ENCODE results near the gene C2CD2. TPM values are rescaled to one million over a fixed set of nuclear protein-coding genes. Genes with fewer than 3 reads are reported as not detected.

The C2CD2 gene
- total and polyA plus RNA-seq, 2 donors (not counting 1 experiment from before 2014, with no cell fraction given) = 6.8 to 11.9 TPM

GRCh38 chr21:41993744-41994143 lies 39.9 kb upstream of the C2CD2 start:
- intact Hi-C loops (cut with micrococcal nuclease) = no loop called here
- H3K27me3 Mint-ChIP-seq = no peaks in the 10 kb centered on the region
- DNase-seq (no peak), ATAC-seq (ENCODE audit: low read depth) (no peak)
- TF ChIP-seq EZH2 (IDR thresholded peaks at IDR 0.05; ENCODE audit: borderline replicate concordance, insufficient read depth, low read depth, low read length, poor library complexity, severe bottlenecking) = no peak
- TF ChIP-seq, protein P1, sequence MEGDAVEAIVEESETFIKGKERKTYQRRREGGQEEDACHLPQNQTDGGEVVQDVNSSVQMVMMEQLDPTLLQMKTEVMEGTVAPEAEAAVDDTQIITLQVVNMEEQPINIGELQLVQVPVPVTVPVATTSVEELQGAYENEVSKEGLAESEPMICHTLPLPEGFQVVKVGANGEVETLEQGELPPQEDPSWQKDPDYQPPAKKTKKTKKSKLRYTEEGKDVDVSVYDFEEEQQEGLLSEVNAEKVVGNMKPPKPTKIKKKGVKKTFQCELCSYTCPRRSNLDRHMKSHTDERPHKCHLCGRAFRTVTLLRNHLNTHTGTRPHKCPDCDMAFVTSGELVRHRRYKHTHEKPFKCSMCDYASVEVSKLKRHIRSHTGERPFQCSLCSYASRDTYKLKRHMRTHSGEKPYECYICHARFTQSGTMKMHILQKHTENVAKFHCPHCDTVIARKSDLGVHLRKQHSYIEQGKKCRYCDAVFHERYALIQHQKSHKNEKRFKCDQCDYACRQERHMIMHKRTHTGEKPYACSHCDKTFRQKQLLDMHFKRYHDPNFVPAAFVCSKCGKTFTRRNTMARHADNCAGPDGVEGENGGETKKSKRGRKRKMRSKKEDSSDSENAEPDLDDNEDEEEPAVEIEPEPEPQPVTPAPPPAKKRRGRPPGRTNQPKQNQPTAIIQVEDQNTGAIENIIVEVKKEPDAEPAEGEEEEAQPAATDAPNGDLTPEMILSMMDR (IDR thresholded peaks at IDR 0.05) = no peak
- ChIA-PET POLR2A (interaction anchor here (0.6 kb wide), 1 partner anchor 13 kb away, joined by 6 read pairs; no protein-coding TSS in a partner anchor), CTCF (interaction anchor here (1.5 kb wide), 1 partner anchor 114 kb away, joined by 4 read pairs; no protein-coding TSS in a partner anchor)
- 80% methylated on average over 2 of the region's 6 CpGs for WGBS (ENCODE audit: insufficient coverage)
- H3K27ac Mint-ChIP-seq = no peak overlapping the region
- H3K4me1 ChIP-seq (ENCODE audit: control insufficient read depth in 2 of 2, insufficient read depth in 2 of 2, low read length in 2 of 2) = no peaks in the 10 kb centered on the region
- H3K4me1 Mint-ChIP-seq = no peaks in the 10 kb centered on the region
- H4K20me1 ChIP-seq (ENCODE audit: control insufficient read depth, insufficient read depth, low read length, poor library complexity, severe bottlenecking) = peaks cover 8% of the 10 kb centered on the region
- no peaks in the 10 kb centered on the region for H3K27me3 ChIP-seq (replicated peaks in 1 of 4; ENCODE audit: control extremely low read depth in 1 of 4, control insufficient read depth in 3 of 4, insufficient read depth in 4 of 4, low read length in 3 of 4)
- no peak overlapping the region for H3K4me3 Mint-ChIP-seq
- H2AFZ ChIP-seq (ENCODE audit: insufficient read depth, low read depth, low read length, poor library complexity, severe bottlenecking) = no peak overlapping the region
- H3K27ac ChIP-seq (ENCODE audit: low read length in 2 of 2) = no peak overlapping the region
- H3K79me2 ChIP-seq (ENCODE audit: control insufficient read depth, insufficient read depth, low read length) = peaks cover 9% of the 10 kb centered on the region
- peaks cover 0 to 36% of the 10 kb centered on the region in 2 experiments for H3K36me3 ChIP-seq (replicated peaks in 1 of 2; ENCODE audit: control extremely low read depth in 1 of 2, control insufficient read depth in 1 of 2, extremely low read depth in 1 of 2, insufficient read depth in 2 of 2, low read length in 1 of 2)
- H3K9ac ChIP-seq (ENCODE audit: low read length) = no peak overlapping the region
- H3K4me2 ChIP-seq (replicated peaks; ENCODE audit: low read depth, low read length, poor library complexity, severe bottlenecking) = no peak overlapping the region
- H3K9me3 ChIP-seq (ENCODE audit: control extremely low read depth in 1 of 3, control insufficient read depth in 2 of 3, insufficient read depth in 1 of 3, low read length in 2 of 3) = peaks cover 0 to 10% (median 8%) of the 10 kb centered on the region in 3 donors
- H3K9me3 Mint-ChIP-seq (ENCODE audit: insufficient read depth) = no peaks in the 10 kb centered on the region
- no peak overlapping the region for H3K4me3 ChIP-seq (ENCODE audit: control extremely low read depth in 1 of 5, extremely low read depth in 1 of 5, insufficient read depth in 1 of 5, low read depth in 2 of 5, low read length in 4 of 5)

- H3K27ac ChIP-seq (ENCODE audit: low read length in 2 of 2) = no peak overlapping the region
- POLR2A ChIA-PET = no interaction called here
- intact Hi-C loops (cut with micrococcal nuclease) = no loop called here
- H3K36me3 ChIP-seq (replicated peaks in 1 of 2; ENCODE audit: control extremely low read depth in 1 of 2, control insufficient read depth in 1 of 2, extremely low read depth in 1 of 2, insufficient read depth in 2 of 2, low read length in 1 of 2) = peaks cover 0 to 34% of the 10 kb centered on the region in 2 experiments
- CTCF ChIA-PET = no interaction called here
- DNase-seq (no peak), ATAC-seq (ENCODE audit: low read depth) (no peak)
- H3K9ac ChIP-seq (ENCODE audit: low read length) = no peak overlapping the region
- H3K9me3 ChIP-seq (ENCODE audit: control extremely low read depth in 1 of 3, control insufficient read depth in 2 of 3, insufficient read depth in 1 of 3, low read length in 2 of 3) = peaks cover 0 to 10% (median 8%) of the 10 kb centered on the region in 3 donors
- no peak overlapping the region for H3K4me3 Mint-ChIP-seq
- no peak overlapping the region for H3K4me2 ChIP-seq (replicated peaks; ENCODE audit: low read depth, low read length, poor library complexity, severe bottlenecking)
- H3K4me3 ChIP-seq (ENCODE audit: control extremely low read depth in 1 of 5, extremely low read depth in 1 of 5, insufficient read depth in 1 of 5, low read depth in 2 of 5, low read length in 4 of 5) = no peak overlapping the region
- TF ChIP-seq EZH2 (IDR thresholded peaks at IDR 0.05; ENCODE audit: borderline replicate concordance, insufficient read depth, low read depth, low read length, poor library complexity, severe bottlenecking) = no peak
- TF ChIP-seq, protein P1 (IDR thresholded peaks at IDR 0.05) = no peak
- H3K9me3 Mint-ChIP-seq (ENCODE audit: insufficient read depth) = no peaks in the 10 kb centered on the region
- no peaks in the 10 kb centered on the region for H3K4me1 Mint-ChIP-seq
- H3K27ac Mint-ChIP-seq = no peak overlapping the region
- H3K79me2 ChIP-seq (ENCODE audit: control insufficient read depth, insufficient read depth, low read length) = peaks cover 7% of the 10 kb centered on the region
- H3K27me3 ChIP-seq (replicated peaks in 1 of 4; ENCODE audit: control extremely low read depth in 1 of 4, control insufficient read depth in 3 of 4, insufficient read depth in 4 of 4, low read length in 3 of 4) = no peaks in the 10 kb centered on the region
- no peaks in the 10 kb centered on the region for H3K27me3 Mint-ChIP-seq
- no peak overlapping the region for H2AFZ ChIP-seq (ENCODE audit: insufficient read depth, low read depth, low read length, poor library complexity, severe bottlenecking)
- H3K4me1 ChIP-seq (ENCODE audit: control insufficient read depth in 2 of 2, insufficient read depth in 2 of 2, low read length in 2 of 2) = no peaks in the 10 kb centered on the region
- H4K20me1 ChIP-seq (ENCODE audit: control insufficient read depth, insufficient read depth, low read length, poor library complexity, severe bottlenecking) = no peaks in the 10 kb centered on the region
- WGBS (ENCODE audit: insufficient coverage) = 98% methylated on average over 15 of the region's 15 CpGs
Observed at GRCh38 chr21:41992576-41992975, 38.8 kb upstream of the C2CD2 start.
